HG03060 (cell line): ENCODE measurements around the gene NRBF2.
"Not testable (repeated sequence)": the region's sequence is repeated elsewhere in the genome, so short reads cannot be mapped to it uniquely, and the experiment has no call there.

Experiments
- ATAC-seq: cut with Tn5 transposase; IDR thresholded peaks from one replicate; pipeline ENCODE4 v1.9.1; 2021; ENCODE audit warnings: low read depth, moderate number of reproducible peaks; ENCODE audit not compliant: unreplicated experiment

NRBF2 gene

DNA sequence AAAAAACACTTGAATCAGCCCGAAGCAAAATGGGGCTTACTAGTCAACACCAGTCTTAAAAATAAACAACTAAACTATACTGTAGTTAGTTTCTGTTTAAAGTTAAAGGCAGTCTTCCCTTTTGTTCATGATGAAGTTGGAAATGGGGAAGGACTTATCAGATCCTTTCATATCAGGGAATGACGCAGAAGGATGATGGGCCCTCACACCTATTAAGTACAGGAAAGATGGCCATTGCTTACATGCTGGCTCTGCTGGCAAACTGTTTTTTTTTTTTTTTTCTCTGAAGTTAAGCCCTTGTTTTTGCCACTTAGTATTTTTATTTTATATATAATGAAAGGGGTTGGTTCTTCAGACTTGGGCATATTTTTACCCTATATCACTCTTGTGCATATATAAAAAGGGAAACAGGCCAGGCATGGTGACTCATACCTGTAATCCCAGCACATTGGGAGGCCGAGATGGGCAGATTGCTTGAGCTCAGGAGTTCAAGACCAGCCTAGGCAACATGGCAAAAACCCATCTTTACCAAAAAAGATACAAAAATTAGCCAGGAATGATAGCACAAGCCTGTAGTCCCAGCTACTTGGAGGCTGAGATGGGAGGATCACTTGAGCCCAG is 16.6 kb upstream of the NRBF2 start:
- no peak for ATAC-seq

DNA sequence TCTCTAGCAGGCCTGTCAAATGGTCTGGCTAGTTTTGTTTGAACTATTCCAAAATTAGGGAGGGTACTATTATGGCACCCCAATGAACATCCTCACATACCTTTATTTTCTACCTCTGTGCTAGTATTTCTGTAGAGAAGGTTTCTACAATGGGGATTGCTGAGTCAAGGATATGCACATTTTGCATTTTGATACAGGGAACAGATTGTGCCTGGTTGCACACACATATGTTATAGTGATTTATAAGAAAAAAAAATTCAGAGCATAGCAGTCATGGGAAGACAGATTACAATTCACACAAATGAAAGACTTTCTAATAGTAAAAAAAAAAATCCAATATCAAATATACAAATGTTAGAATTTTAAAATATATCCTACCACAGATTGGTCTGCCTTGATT is 14.1 kb upstream of the NRBF2 start:
- no peak for ATAC-seq

DNA sequence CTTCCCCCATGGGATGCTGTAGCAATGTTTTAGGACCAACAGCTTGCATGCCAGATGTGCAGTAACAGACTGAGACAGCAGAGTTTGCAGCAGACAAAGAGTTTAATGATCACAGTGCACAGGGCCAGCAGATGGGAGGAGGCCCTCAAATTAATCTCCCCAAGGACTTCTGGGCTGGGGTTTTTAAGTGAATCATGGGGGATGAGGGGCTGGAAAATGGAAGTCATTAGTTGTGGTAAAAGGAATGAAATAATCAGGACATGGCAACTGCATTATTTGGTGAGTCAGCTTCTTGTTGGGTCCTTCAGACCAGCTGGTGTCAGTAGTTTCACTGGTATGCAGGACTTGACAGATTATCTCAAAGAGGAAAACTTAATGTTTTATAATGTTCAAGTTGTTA is 12.6 kb upstream of the NRBF2 start:
- no peak for ATAC-seq

- no peak for ATAC-seq
These were observed 9.3 kb upstream of the NRBF2 start for GRCh38 chr10:63123727-63124362.

DNA sequence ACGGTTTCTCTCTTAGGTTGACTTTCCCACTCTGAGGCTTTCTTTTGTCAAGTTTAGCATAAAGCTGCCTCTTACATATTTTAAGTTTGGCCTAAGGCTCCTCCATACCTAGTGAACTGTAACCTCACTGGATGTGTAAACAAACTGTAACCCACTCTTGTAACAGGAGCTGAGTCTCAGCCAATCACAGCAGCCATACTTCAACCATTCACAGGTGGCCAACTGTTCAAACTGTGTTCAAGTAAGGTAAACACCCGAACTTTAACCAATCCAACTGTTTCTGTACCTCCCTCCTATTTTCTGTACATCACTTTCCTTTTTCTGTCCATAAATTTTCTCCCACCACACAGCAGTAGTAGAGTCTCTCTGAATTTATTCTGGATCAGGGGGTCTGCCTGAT is 7.7 kb upstream of the NRBF2 start:
- no peak for ATAC-seq

GRCh38 chr10:63128443-63128842 is 4.7 kb upstream of the NRBF2 start:
- no peak for ATAC-seq

- ATAC-seq: no peak
These were observed 3.2 kb upstream of the NRBF2 start for GRCh38 chr10:63129888-63130287.

GRCh38 chr10:63132651-63133055 is 475 bp upstream of the NRBF2 start:
- ATAC-seq: no peak

GRCh38 chr10:63133821-63134557 is 861 bp downstream of the NRBF2 start:
- ATAC-seq: no peak

GRCh38 chr10:63137306-63137705 is 4.2 kb downstream of the NRBF2 start:
- ATAC-seq: no peak

GRCh38 chr10:63140077-63140476 is 6.9 kb downstream of the NRBF2 start:
- no peak for ATAC-seq

DNA sequence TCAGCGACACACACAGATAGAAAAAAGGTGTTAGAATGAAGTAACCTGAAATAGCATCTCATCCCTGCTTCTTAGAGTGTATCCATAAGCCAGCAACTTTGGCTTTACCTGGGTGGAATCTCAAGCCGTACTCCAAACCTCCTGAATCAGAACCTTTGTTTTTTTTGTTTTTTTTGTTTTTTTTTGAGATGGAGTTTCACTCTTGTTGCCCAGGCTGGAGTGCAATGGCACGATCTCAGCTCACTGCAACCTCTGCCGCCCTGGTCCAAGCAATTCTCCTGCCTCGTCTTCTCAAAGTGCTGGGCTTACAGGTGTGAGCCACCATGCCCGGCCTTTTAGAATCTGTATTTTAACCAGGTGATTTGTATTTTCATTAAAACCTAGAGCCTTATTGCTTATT is 9.0 kb downstream of the NRBF2 start:
- no peak for ATAC-seq

- ATAC-seq: no peak
These were observed 10.9 kb downstream of the NRBF2 start for GRCh38 chr10:63143987-63144386.

DNA sequence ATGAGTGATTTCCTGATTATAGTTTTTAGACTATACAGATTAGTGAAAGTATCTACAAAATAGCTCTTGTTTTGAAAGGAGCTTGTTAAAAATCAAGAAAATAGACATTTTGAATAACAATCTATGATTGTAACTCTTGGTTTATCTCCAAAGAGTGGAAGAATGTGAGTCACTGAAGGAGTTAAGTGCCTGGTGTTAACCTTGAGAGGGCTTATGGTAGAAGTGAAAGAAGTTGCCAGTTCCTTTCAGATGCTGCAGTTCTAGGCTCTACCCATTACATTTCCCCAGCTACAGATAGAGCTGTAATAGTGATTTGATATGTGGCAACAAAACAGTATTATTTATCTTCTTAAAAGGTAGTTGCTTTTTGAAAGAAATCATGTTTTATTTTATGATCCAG is 12.7 kb downstream of the NRBF2 start:
- no peak for ATAC-seq

- no peak for ATAC-seq
These were observed 13.4 kb downstream of the NRBF2 start for GRCh38 chr10:63146503-63146902.

DNA sequence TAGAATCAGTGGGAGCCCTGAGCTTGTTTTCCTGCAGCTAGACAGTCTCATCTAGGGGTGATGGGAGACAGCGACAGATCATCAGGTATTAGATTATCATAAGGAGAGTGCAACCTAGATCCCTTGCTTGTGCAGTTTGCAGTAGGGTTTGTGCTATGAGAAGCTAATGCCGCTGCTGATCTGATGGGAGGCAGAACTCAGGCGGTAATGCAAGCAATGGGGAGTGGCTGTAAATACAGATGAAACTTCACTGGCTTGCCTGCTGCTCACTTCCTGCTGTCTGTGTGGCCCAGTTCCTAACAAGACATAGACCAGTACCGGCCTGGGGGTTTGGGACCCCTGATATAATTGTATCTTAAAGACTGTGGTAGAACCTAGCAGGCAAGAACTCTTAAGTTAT is 17.6 kb downstream of the NRBF2 start:
- ATAC-seq: no peak

GRCh38 chr10:63153868-63154545 is 20.9 kb downstream of the NRBF2 start:
- not testable (repeated sequence) for ATAC-seq

GRCh38 chr10:63154546-63155387 is 21.6 kb downstream of the NRBF2 start:
- no peak for ATAC-seq

DNA sequence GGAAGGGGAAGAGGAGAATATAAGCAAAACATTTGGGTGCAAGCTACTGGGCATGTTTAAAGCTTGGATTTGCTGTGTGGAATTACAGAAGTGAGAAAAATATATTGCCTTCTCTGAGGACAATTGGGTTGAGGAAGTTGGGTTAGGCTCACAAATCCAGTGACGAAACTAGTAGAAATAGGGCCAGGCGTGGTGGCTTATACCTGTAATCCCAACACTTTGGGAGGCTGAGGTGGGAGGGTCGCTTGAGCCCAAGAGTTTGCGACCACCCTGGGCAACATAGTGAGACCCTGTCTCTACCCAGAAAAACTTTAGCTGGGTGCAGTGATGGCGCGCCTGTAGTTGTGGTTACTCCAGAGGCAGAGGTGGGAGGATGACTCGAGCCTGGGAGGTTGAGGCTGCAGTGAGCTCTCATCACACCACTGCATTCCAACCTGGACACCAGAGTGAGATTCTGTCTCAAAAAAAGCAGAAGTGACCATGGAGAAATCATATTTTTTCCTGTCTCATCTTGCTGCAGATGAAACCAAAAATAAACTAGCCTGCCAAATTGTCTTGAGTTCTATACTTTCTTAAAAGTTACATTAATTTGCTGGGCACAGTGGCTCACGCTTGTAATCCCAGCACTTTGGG is 22.4 kb downstream of the NRBF2 start:
- no peak for ATAC-seq

DNA sequence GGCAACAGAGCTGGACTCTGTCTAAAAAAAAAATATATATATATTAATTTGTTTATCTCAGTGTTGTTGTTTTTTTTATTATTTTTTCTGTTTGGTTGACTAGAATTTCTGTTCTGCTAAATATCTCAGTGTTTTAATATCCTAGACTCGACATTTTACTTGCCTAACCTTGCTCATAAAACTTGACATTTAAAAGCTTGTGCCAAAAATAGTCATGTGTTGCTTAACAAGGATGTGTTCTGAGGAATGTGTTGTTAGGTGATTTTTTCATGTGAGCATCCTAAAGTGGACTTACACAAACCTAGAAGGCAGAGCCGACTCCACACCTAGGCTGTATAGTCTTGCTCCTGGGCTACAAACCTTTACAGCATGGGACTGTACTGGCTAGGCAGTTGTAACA is 23.1 kb downstream of the NRBF2 start:
- no peak for ATAC-seq
